OCI-LY3 (cell line): ENCODE results near the gene NUS1.

Experiments used
- H2AFZ ChIP-seq: fragments of 200-600, 300-600 bp; shearing (Covaris generic); 2 replicates; pipeline ENCODE4 v1.6.0; 2014; ENCODE audit warnings: antibody characterized with exemption, low read depth, low read length
- H3K27ac ChIP-seq: fragments of 200-600, 300-600 bp; sonication (generic); 2 replicates; pipeline ENCODE4 v1.5.1; 2014; ENCODE audit warnings: mild to moderate bottlenecking, low read length, moderate library complexity, mixed read lengths
- H3K27me3 ChIP-seq: fragments of 200-600, 300-600 bp; sonication (generic); 2 replicates; pipeline ENCODE4 v1.6.1; 2014; ENCODE audit warnings: low read depth, low read length, mixed read lengths
- H3K36me3 ChIP-seq: fragments of 200-600, 300-600 bp; sonication (generic); replicated peaks from 2 replicates; pipeline ENCODE3; 2014; ENCODE audit warnings: low read depth, low read length, mixed read lengths
- H3K4me1 ChIP-seq: fragments of 300-600, 200-600 bp; sonication (generic); 2 replicates; pipeline ENCODE4 v1.6.1; 2014; ENCODE audit warnings: low read length, mixed read lengths
- H3K4me2 ChIP-seq: fragments of 200-600, 300-600 bp; sonication (generic); 2 replicates; pipeline ENCODE4 v1.6.1; 2014; ENCODE audit warnings: low read length, mixed read lengths
- H3K4me3 ChIP-seq: fragments of 300-600, 200-600 bp; sonication (generic); 2 replicates; pipeline ENCODE4 v1.5.1; 2014; ENCODE audit warnings: antibody characterized with exemption, mild to moderate bottlenecking, low read length, moderate library complexity
- H3K79me2 ChIP-seq: fragments of 300-600, 200-600 bp; shearing (Covaris generic); 2 replicates; pipeline ENCODE4 v1.6.1; 2014; ENCODE audit warnings: mild to moderate bottlenecking, low read length, mixed read lengths
- H3K9ac ChIP-seq: fragments of 300-600, 200-600 bp; shearing (Covaris generic); 2 replicates; pipeline ENCODE4 v1.6.0; 2014; ENCODE audit warnings: mild to moderate bottlenecking, low read length, moderate library complexity
- H3K9me3 ChIP-seq: fragments of 200-600, 300-600 bp; shearing (Covaris generic); 2 replicates; pipeline ENCODE4 v1.6.1; 2014; ENCODE audit warnings: low read length, mixed read lengths; ENCODE audit not compliant: insufficient read depth
- H4K20me1 ChIP-seq: fragments of 200-600, 300-600 bp; sonication (generic); 2 replicates; pipeline ENCODE4 v1.6.1; 2016; ENCODE audit warnings: low read length, mixed read lengths; ENCODE audit not compliant: insufficient read depth
- CTCF ChIP-seq: fragments of 200-600, 300-600 bp; sonication (generic); IDR thresholded peaks from 2 replicates; pipeline ENCODE4 v1.5.1; 2014; ENCODE audit warnings: antibody characterized with exemption, low read length, low read depth
- EZH2phosphoT487 ChIP-seq: fragments of 200-600 bp; shearing (Covaris generic); IDR thresholded peaks from 2 replicates; pipeline ENCODE4 v1.6.1; 2018; ENCODE audit warnings: antibody characterized with exemption, mixed run types, low read depth

Gene NUS1

GRCh38 chr6:117677553-117678141 lies 2.4 kb downstream of the NUS1 start:
- Histone ChIP-seq H3K36me3 (peaks cover 43% of the 10 kb centered on the region), H4K20me1 (peaks cover 58% of the 10 kb centered on the region), H3K9me3 (no peaks in the 10 kb centered on the region), H3K9ac (peak overlapping the region; percentile 85), H3K27ac (peak overlapping the region; percentile 29; the same call in 1 of the 2 replicates), H3K4me3 (peak overlapping the region; percentile 98), H3K27me3 (no peaks in the 10 kb centered on the region), H3K79me2 (peaks cover 85% of the 10 kb centered on the region), H3K4me2 (peak overlapping the region; percentile 90), H2AFZ (no peak overlapping the region), H3K4me1 (peaks cover 47% of the 10 kb centered on the region)
- TF ChIP-seq EZH2phosphoT487 (no peak), CTCF (no peak)

- no peaks in the 10 kb centered on the region for H3K27me3 ChIP-seq
- no peak for TF ChIP-seq EZH2phosphoT487
- no peak for TF ChIP-seq CTCF
- H3K4me3 ChIP-seq, result no peak overlapping the region
- peaks cover 90% of the 10 kb centered on the region for H4K20me1 ChIP-seq
- H2AFZ ChIP-seq, result no peak overlapping the region
- H3K4me2 ChIP-seq, result no peak overlapping the region
- peaks cover 49% of the 10 kb centered on the region for H3K36me3 ChIP-seq
- H3K9me3 ChIP-seq, result no peaks in the 10 kb centered on the region
- no peak overlapping the region for H3K9ac ChIP-seq
- peaks cover 100% of the 10 kb centered on the region for H3K79me2 ChIP-seq
- H3K4me1 ChIP-seq, result peaks cover 46% of the 10 kb centered on the region
- no peak overlapping the region for H3K27ac ChIP-seq
Measured at GRCh38 chr6:117681162-117681741, 6.0 kb downstream of the NUS1 start.

- Histone ChIP-seq H4K20me1 (peaks cover 96% of the 10 kb centered on the region), H3K36me3 (peaks cover 38% of the 10 kb centered on the region), H3K4me2 (no peak overlapping the region)
Measured at GRCh38 chr6:117684749-117685148, 9.5 kb downstream of the NUS1 start.

More at GRCh38 chr6:117684749-117685148, 9.5 kb downstream of the NUS1 start:
- Histone ChIP-seq H3K4me3 (no peak overlapping the region), H3K9me3 (no peaks in the 10 kb centered on the region), H3K4me1 (peaks cover 18% of the 10 kb centered on the region), H3K27ac (no peak overlapping the region), H3K27me3 (no peaks in the 10 kb centered on the region), H2AFZ (no peak overlapping the region), H3K9ac (no peak overlapping the region), H3K79me2 (peaks cover 100% of the 10 kb centered on the region)
- TF ChIP-seq CTCF, result no peak
- TF ChIP-seq EZH2phosphoT487, result no peak
